Measurements from ENCODE around the gene RAB7A.
A peak's percentile ranks its signal among the peaks of the same experiment; 100 is the strongest.

The RAB7A gene

DNA sequence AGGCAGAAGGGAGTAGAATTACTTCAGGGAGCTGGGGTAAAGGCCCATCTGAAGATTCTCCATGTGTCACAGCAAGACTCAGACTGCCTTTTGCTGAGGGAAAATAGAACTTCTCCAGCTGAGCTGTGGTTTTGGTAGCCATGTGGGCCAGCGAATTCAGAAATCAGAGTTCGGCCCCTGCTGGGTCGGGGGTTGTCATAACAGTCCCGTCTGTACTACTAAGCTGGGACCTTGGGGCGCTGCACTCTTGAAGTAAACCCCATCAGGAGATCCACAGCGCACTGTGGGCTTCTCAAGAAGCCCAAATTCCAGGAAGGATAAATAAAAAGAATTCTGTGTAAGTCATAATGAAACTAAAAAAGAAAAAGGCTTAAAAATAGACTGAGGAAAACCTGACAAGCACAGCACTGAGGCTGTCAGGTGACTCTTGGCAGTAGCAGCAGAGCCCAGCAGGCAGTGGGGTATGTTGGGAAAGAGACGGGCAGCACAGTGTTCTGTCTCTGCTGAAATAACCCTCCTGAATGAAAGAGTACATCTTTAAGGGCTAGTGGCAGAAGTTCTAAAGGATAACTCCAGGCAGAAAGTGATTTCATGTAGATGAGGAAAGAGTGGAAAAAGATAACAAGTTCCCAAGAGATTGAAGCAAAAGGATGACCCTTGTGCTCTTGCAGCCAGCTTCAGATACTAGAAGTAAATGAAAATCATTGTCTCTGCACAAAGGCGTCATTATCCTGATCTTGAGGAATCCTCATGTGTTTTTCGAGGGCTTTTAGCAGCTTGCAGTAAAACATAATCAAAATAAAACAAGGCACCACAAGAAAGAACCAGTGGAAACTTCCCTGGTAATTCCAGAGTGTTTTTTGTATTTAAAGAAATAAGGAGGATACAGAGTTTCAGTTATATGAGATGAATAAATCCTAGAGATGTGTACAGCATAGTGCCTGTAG, 74.5 kb downstream of the RAB7A start:
- TF ChIP-seq, protein P1, sequence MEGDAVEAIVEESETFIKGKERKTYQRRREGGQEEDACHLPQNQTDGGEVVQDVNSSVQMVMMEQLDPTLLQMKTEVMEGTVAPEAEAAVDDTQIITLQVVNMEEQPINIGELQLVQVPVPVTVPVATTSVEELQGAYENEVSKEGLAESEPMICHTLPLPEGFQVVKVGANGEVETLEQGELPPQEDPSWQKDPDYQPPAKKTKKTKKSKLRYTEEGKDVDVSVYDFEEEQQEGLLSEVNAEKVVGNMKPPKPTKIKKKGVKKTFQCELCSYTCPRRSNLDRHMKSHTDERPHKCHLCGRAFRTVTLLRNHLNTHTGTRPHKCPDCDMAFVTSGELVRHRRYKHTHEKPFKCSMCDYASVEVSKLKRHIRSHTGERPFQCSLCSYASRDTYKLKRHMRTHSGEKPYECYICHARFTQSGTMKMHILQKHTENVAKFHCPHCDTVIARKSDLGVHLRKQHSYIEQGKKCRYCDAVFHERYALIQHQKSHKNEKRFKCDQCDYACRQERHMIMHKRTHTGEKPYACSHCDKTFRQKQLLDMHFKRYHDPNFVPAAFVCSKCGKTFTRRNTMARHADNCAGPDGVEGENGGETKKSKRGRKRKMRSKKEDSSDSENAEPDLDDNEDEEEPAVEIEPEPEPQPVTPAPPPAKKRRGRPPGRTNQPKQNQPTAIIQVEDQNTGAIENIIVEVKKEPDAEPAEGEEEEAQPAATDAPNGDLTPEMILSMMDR (IDR thresholded peaks at IDR 0.05; ENCODE audit: control extremely low read depth, extremely low read depth, low read depth, missing control alignments), result no peak
- ChIA-PET POLR2A (no interaction called here), CTCF (interaction anchor here (1.0 to 7.2 kb wide), 8 partner anchors 14 to 192 kb away, joined by 3 to 66 read pairs (median 6); partner anchors contain the start of gene RAB7A)

DNA sequence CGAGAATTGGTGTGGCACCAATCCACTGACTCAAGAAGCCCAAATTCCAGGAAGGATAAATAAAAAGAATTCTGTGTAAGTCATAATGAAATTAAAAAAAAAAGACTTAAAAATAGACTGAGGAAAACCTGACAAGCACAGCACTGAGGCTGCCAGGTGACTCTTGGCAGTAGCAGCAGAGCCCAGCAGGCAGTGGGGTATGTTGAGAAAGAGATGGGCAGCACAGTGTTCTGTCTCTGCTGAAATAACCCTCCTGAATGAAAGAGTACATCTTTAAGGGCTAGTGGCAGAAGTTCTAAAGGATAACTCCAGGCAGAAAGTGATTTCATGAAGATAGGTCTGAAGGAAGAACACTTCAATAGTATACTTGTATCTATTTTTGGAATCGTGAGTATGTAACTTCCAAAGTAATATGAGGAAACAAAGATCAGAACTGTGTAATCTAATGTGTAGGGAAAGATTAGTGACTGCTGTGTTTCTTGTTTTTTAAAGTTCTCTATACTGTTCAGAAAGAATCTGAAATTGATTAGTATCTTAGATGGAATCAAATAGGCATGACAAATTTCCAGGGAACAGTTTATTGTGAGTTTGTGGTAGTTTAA, 75.9 kb downstream of the RAB7A start:
- ChIA-PET CTCF (interaction anchor here (1.2 kb wide), 1 partner anchor 121 kb away, joined by 3 read pairs; no protein-coding TSS in a partner anchor), POLR2A (no interaction called here)
- DNase-seq (ENCODE audit: extremely low spot score), result no peak
- TF ChIP-seq, protein P1 (IDR thresholded peaks at IDR 0.05; ENCODE audit: control extremely low read depth, extremely low read depth, low read depth, missing control alignments), result no peak

More for the DNA sequence above, 74.5 kb downstream of the RAB7A start:
- DNase-seq (ENCODE audit: extremely low spot score), result no peak

DNA sequence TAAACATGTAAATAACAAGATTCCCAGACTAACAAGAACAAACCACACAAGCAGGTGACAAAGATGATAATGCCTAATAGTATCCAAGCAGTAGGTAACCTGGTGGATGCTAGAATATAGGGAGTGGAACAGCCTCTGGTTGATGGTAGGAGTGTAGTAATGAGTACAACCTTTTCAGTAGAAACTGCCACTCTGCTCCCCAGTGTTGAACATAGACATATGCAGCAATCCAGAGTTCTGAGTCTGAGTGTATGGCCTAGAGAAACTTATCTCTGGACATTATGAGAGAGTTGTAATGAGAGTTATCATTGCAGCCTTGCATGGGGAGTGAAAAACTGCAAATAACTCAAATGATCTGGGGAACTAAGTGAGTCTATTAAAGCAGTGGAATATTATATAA, 77.3 kb downstream of the RAB7A start:
- POLR2A ChIA-PET, result no interaction called here
- TF ChIP-seq, protein P1 (IDR thresholded peaks at IDR 0.05; ENCODE audit: control extremely low read depth, extremely low read depth, low read depth, missing control alignments), result no peak
- DNase-seq (ENCODE audit: extremely low spot score), result no peak
- CTCF ChIA-PET, result interaction anchor here (1.0 to 1.9 kb wide), 7 partner anchors 8 to 123 kb away, joined by 3 to 16 read pairs (median 4); no protein-coding TSS in a partner anchor

DNA sequence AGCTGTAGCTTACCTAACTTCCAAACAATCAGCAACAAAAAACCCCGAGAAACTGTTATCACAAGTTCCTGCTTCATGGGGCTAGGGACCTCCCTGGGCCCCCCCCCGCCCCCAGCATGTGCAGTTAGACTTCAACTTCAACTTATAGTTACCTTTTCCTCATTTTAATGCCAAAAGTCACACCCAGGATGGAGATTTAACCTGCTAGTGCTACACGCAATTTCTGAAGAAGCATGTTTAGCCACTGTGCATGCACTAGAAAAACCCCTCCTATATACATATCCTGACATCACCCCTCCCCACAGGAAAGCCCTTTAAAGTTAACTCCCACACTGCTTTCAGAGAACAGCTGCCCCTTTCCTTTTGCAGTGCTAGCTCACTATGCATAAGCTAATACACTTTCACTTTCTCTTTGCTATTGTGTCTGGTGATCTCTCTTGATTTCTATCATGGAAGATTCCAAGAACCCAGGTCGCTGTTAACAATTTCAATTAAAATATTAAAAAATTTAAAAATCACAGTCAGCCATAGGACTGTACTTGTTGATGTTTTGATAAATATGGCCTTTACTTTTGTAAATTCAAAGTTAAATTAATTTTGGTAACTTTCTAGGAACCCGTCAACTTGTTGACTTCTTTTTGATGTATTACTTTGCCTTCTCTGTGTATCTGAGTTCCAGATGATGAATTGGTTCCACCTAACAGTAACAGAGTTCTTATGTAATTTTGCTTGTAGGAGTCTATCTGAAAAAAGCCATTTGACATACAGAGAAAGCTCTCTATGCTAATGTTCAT, 78.2 kb downstream of the RAB7A start:
- TF ChIP-seq, protein P1 (IDR thresholded peaks at IDR 0.05; ENCODE audit: control extremely low read depth, extremely low read depth, low read depth, missing control alignments), result no peak
- POLR2A ChIA-PET, result interaction anchor here (0.6 kb wide), 1 partner anchor 67 kb away, joined by 5 read pairs; no protein-coding TSS in a partner anchor
- CTCF ChIA-PET, result interaction anchor here (0.6 to 1.9 kb wide), 9 partner anchors 9 to 187 kb away, joined by 3 to 16 read pairs (median 4); no protein-coding TSS in a partner anchor
- peak; percentile 86 for DNase-seq (ENCODE audit: extremely low spot score)

DNA sequence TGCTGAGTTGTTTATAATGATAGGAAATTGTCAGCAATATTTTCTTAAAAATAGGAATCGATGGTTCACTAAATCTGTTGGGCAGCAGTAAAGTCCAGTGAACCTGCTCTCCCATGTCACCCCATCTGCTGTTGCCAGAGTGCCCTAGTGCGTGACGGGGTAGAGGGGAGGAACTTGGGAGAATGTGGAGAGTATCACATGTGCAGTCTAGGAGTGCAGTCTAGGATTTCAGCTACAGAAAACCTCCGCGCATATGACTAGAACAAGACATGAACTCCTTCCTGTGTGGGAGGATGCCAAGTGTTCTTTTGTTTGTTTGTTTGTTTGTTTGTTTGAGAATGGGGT, 78.8 kb downstream of the RAB7A start:
- ChIA-PET CTCF (interaction anchor here (0.6 to 1.9 kb wide), 8 partner anchors 8 to 187 kb away, joined by 3 to 16 read pairs (median 4); no protein-coding TSS in a partner anchor), POLR2A (interaction anchor here (0.6 kb wide), 1 partner anchor 67 kb away, joined by 5 read pairs; no protein-coding TSS in a partner anchor)
- no peak for DNase-seq (ENCODE audit: extremely low spot score)
- TF ChIP-seq, protein P1 (IDR thresholded peaks at IDR 0.05; ENCODE audit: control extremely low read depth, extremely low read depth, low read depth, missing control alignments), result no peak

DNA sequence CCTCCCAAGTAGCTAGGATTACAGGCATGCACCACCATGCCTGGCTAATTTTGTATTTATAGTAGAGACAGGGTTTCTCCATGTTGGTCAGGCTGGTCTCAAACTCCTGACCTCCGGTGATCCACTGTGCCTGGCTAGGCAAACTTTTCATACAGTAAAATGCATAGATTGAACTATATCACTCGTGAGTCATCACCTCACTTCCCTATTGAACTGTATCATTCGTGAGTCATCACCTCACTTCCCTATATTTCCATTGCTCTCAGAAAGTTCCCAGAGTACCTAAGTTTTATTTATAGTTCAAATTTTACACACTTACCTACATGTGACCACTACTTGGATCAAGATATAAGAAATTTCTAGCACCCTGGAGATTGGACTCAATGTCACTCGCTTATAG, 79.8 kb downstream of the RAB7A start:
- POLR2A ChIA-PET, result no interaction called here
- TF ChIP-seq, protein P1 (IDR thresholded peaks at IDR 0.05; ENCODE audit: control extremely low read depth, extremely low read depth, low read depth, missing control alignments), result no peak
- DNase-seq (ENCODE audit: extremely low spot score), result no peak
- CTCF ChIA-PET, result interaction anchor here (2.3 to 3.2 kb wide), 2 partner anchors 11 to 188 kb away, joined by 6 to 18 read pairs; no protein-coding TSS in a partner anchor

Measured in GM10248 (cell line).